HEK293T (cell line): ENCODE measurements around the gene MAGI2.

ENCODE experiments used
- ELF4 ChIP-seq: fragments of 450-650 bp; IDR thresholded peaks from 2 replicates; pipeline ENCODE4 v1.6.1; 2017; ENCODE audit warnings: antibody characterized with exemption
- FOXK2 ChIP-seq: fragments of 450-650 bp; IDR thresholded peaks from 2 replicates; pipeline ENCODE4 v1.6.1; 2016; ENCODE audit warnings: mild to moderate bottlenecking
- FOXM1 ChIP-seq: fragments of 450-650 bp; IDR thresholded peaks from 2 replicates; pipeline ENCODE4 v1.6.1; 2017; ENCODE audit warnings: mild to moderate bottlenecking, borderline replicate concordance
- HDGF ChIP-seq: fragments of 450-650 bp; IDR thresholded peaks from 2 replicates; pipeline ENCODE4 v1.6.1; 2017; ENCODE audit warnings: antibody characterized with exemption, borderline replicate concordance
- L3MBTL2 ChIP-seq: fragments of 450-650 bp; conservative IDR thresholded peaks from 2 replicates; pipeline ENCODE4 v1.6.1; 2016; ENCODE audit warnings: mild to moderate bottlenecking
- SP1 ChIP-seq: fragments of 450-650 bp; IDR thresholded peaks from 2 replicates; pipeline ENCODE4 v1.6.1; 2017
- SUZ12 ChIP-seq: fragments of 450-650 bp; IDR thresholded peaks from 2 replicates; pipeline ENCODE4 v1.6.1; 2016; ENCODE audit warnings: mild to moderate bottlenecking
- ZNF384 ChIP-seq: fragments of 450-650 bp; IDR thresholded peaks from 2 replicates; pipeline ENCODE4 v1.6.1; 2016
- TF ChIP-seq, protein P1 (sequence below): fragments of 450-650 bp; IDR thresholded peaks from 2 replicates; pipeline ENCODE4 v1.6.1; 2016

DNA sequence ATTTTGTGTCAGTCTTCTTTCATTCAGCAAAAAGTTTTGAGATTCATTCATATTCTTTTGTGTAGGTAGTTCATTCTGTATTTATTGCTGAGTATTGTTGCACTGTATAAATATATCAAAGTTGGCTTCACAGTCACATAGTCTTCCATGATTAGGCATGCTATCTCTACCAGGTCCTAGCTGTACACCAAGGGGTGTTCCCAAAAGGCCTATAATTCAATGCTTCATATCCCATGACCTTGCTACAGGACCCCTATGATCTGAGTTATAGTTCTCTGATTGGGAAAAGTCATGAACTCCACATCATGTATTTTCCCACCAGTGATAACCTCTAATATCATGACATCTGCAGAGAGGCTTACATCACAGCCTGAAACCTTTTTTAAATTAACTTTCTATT is 47.3 kb upstream of the MAGI2 start:
- TF ChIP-seq SP1 (no peak), FOXM1 (no peak), SUZ12 (no peak), ZNF384 (no peak), HDGF (no peak), FOXK2 (no peak), ELF4 (no peak), L3MBTL2 (no peak)
- TF ChIP-seq, protein P1, sequence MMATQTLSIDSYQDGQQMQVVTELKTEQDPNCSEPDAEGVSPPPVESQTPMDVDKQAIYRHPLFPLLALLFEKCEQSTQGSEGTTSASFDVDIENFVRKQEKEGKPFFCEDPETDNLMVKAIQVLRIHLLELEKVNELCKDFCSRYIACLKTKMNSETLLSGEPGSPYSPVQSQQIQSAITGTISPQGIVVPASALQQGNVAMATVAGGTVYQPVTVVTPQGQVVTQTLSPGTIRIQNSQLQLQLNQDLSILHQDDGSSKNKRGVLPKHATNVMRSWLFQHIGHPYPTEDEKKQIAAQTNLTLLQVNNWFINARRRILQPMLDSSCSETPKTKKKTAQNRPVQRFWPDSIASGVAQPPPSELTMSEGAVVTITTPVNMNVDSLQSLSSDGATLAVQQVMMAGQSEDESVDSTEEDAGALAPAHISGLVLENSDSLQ: no peak
